22Rv1 (cell line): Measurements from ENCODE around the gene THRB.

Experiments used
- ZFX ChIP-seq: fragments of 450-650 bp; IDR thresholded peaks from 2 replicates; pipeline ENCODE4 v1.6.1; 2017; ENCODE audit warnings: antibody characterized with exemption, borderline replicate concordance
- TF ChIP-seq, protein P1 (sequence below): fragments of 450-650 bp; IDR thresholded peaks from 2 replicates; pipeline ENCODE4 v1.5.1; 2017; ENCODE audit warnings: mild to moderate bottlenecking

DNA sequence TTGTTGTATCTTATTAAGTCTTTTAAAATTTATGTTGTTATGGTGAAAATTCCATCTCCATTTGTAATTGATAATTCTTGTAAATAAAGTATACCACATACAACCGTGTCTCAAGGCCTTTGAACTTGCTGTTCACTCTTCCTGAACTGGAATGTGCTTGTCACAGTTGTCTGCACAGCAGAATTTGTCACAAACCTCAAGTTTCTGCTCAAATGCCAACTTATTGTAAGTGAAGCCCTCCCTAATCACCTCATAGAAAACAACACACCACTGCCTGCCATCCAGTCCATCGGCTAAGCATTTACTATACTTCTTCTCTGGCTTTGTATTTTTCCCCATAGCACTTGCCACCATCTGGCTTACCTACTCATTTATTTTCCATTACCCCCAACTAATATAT, 192.3 kb downstream of the THRB start:
- TF ChIP-seq, protein P1, sequence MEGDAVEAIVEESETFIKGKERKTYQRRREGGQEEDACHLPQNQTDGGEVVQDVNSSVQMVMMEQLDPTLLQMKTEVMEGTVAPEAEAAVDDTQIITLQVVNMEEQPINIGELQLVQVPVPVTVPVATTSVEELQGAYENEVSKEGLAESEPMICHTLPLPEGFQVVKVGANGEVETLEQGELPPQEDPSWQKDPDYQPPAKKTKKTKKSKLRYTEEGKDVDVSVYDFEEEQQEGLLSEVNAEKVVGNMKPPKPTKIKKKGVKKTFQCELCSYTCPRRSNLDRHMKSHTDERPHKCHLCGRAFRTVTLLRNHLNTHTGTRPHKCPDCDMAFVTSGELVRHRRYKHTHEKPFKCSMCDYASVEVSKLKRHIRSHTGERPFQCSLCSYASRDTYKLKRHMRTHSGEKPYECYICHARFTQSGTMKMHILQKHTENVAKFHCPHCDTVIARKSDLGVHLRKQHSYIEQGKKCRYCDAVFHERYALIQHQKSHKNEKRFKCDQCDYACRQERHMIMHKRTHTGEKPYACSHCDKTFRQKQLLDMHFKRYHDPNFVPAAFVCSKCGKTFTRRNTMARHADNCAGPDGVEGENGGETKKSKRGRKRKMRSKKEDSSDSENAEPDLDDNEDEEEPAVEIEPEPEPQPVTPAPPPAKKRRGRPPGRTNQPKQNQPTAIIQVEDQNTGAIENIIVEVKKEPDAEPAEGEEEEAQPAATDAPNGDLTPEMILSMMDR: no peak
- TF ChIP-seq ZFX: no peak
